GM21529 (cell line): ENCODE data around the gene EXOC4.
"Not testable (repeated sequence)": the region's sequence is repeated elsewhere in the genome, so short reads cannot be mapped to it uniquely, and the experiment has no call there.

ENCODE experiments used
- ATAC-seq: cut with Tn5 transposase; IDR thresholded peaks from one replicate; pipeline ENCODE4 v1.9.1; 2021; ENCODE audit not compliant: unreplicated experiment

The EXOC4 gene

DNA sequence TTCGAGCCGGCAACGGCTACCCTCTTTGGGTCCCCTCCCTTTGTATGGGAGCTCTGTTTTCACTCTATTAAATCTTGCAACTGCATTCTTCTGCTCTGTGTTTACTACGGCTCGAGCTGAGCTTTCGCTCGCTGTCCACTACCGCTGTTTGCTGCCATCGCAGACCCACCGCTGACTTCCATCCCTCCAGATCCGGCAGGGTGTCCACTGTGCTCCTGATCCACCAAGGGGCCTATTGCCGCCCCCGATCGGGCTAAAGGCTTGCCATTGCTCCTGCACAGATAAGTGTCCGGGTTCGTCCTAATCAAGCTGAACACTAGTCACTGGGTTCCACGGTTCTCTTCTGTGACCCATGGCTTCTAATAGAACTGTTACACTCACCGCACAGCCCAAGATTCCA lies 653.7 kb downstream of the EXOC4 start:
- ATAC-seq = not testable (repeated sequence)

GRCh38 chr7:133910761-133911160 lies 657.9 kb downstream of the EXOC4 start:
- no peak for ATAC-seq

DNA sequence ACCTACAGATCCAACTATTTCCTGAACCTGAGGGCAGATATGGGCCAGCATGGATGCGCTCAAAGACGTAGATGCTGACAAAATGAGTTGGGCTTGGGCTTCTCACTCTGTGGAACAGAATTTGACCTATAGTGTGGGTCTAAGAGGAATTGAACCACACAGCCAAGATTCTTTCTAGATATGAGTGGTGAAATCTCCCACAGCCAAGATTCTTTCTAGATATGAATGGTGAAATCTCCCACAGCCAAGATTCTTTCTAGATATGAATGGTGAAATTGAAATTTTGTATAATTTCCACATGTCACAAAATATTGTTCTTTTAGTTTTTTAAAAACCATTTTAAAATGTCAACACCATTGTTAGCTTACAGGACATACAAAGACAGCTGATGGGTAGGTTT lies 658.8 kb downstream of the EXOC4 start:
- peak; percentile 68 for ATAC-seq

DNA sequence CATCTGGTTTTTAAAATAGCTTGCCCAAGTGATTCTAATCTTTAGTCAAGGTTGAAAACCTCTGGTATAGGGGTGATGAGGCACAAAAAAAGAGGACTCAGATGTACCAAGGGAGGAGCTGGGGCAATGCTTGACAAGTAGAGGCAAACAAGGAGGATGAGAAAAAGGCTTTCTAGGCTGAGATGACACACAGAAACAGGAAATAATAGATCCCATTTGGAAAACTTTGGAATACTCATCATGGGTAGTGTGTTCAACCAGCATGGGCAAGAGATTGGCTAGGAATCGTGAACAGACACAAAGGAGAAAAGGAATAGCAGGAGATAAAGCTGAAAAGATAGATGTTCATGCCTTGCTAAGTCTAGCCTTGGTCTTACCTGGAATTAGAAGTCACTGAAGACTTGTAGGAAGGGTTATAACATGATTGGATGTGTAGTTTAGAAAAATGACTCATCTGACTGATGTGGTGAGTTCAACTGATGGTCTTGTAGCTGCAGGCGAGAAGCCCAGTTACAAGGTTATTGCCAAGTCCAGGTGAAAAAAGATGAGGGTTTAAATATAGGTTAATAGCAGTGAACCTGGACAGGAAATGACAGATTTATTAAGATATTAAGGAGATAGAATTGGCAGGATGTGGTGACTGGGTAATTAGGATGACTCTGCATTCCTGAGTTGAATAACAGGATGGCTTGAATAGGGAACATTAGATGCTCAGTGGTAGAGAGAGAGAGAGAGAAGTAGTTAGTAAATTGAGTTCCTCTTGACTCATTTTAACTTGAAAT lies 660.2 kb downstream of the EXOC4 start:
- no peak for ATAC-seq

GRCh38 chr7:133916621-133917020 lies 663.7 kb downstream of the EXOC4 start:
- ATAC-seq = no peak

DNA sequence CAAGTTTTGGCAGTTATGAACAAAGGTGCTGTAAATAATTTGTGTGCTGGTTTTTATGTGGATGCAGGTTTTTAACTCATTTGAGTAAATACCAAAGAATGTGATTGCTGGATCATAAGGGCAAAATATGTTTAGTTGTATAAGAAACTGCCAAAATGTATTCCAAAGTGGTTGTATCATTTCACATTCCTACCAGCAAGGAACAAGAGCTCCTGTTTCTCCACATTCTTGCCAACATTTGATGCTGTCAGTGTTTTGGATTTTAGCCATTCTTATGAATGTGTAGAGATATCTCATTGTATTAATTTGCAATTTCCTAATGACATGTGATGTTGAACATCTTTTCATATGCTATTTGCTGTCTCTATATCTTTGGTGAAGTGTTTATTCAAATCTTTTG lies 666.9 kb downstream of the EXOC4 start:
- ATAC-seq = no peak

DNA sequence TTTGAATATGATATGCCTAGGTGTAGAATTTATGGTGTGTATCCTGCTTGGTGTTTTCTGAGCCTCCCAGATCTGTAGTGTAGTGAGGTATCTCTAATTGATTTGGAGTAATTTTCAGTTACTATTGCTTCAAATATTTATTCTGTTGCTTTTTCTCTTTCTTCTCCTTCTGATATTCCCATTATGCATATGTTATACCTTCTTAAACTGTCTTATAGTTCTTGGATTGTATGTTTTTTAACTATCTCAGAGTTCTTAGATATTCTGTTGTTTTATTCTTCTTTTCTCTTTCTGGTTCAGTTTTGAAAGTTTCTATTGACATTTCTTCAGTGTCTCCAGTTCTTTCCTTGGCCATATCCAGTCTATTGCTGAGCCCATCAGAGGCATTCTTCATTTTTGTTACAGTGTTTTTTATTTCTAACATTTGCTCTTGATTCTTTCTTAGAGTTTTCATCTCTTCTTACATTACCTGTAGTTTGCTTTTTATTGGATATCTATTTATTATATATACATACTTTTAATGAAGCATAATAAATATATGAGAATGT lies 668.8 kb downstream of the EXOC4 start:
- no peak for ATAC-seq

- ATAC-seq = no peak
Measured at GRCh38 chr7:133923974-133924373, 671.1 kb downstream of the EXOC4 start.

GRCh38 chr7:133931053-133931452 lies 678.2 kb downstream of the EXOC4 start:
- ATAC-seq = no peak

GRCh38 chr7:133932591-133932990 lies 679.7 kb downstream of the EXOC4 start:
- ATAC-seq = no peak

- ATAC-seq = no peak
Measured at GRCh38 chr7:133934262-133934976, 681.5 kb downstream of the EXOC4 start.

GRCh38 chr7:133934977-133935330 lies 682.1 kb downstream of the EXOC4 start:
- ATAC-seq = no peak

DNA sequence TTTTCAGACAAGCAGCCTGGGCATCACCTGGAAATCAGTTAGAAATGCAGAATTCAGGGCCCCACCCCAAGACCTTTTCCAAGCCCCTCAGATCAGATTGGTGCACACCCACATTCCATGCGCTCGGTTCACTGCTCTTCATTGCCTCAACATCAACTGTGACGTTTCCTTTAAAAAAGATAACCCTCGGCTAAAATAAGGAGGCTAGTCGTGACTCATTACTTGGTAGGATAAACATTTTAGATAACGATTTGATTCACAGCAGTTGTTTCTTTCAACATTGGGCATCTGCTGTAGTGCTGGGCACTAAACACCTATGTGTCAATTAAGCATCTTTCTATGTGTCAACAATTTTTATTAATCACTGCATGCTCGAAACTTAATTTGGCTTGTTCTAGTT lies 683.2 kb downstream of the EXOC4 start:
- no peak for ATAC-seq

DNA sequence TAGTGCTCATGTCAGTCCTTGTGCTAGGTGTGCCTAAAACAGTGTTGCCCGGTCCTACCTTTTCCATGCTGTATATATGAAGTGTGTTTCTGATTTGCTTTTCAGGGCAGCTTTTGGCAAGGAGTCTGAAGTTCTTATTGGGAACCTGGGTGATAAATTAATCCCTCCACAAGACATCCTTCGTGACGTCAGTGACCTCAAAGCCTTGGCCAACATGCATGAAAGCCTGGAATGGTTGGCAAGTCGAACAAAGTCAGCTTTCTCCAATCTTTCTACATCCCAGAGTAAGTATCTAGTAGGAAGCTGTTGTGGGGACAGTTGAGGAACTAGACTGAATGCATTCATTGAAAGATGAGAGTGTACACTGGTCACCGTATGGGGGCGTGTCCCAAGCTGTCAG lies 684.9 kb downstream of the EXOC4 start:
- ATAC-seq = no peak

GRCh38 chr7:133940368-133940767 lies 687.5 kb downstream of the EXOC4 start:
- ATAC-seq = no peak

GRCh38 chr7:133941496-133941895 lies 688.6 kb downstream of the EXOC4 start:
- ATAC-seq = no peak

GRCh38 chr7:133945497-133945896 lies 692.6 kb downstream of the EXOC4 start:
- no peak for ATAC-seq

DNA sequence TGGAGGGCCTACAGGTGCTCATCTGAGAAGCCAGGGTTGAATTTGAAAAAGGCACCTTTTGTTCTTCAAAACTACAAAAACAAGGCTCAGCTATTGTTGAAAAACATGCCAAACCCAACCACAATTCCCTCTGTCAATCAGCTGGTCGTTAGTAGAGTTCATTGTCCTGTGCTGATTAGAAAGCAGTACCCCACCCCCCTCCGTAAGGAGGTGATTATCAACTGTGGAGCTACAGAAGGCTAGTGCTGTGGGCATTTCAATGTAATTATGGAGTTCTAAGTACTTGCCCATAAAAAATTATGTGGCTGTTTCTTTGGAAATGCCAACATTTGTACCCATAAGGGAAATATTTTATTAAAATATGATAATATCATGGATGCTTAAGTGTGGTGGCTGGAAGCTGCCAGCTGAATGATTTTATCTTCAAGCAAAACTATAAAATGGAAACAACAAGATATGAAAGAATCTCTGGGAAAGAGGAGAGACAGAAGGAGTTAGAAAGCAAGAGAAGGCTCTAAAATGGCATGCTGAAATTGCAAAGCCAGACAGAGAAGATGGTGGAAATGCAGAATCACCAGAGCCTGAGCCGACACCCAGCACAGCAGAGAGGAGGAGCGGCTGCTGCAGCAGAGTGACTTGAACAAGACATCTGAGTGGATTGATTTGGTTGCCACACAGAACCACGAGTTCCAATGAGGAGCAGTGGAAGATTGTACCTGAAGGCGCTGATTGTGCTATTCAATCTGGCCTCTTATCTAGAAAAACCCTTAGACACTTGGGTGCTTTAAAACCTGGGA lies 694.8 kb downstream of the EXOC4 start:
- ATAC-seq = no peak

- no peak for ATAC-seq
Measured at GRCh38 chr7:133948588-133948987, 695.7 kb downstream of the EXOC4 start.

DNA sequence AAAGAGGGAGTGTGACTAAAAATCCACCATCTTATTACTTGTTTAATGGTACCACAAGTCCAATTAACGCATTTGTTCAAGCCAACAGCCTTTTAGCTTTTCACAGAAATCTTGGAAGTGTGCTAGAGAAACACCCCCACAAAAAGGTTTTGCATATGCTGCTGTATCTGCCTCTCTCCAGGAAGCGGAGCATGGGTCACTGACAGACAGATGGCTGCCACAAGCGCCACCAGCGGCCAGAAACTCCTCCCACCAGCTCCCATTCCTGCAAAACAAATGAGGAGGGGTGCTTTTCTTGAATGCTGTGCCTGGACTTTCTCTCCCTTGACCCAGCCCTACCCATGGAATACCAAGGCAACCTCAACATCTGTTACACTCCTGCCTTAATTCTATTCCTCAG lies 698.0 kb downstream of the EXOC4 start:
- no peak for ATAC-seq

DNA sequence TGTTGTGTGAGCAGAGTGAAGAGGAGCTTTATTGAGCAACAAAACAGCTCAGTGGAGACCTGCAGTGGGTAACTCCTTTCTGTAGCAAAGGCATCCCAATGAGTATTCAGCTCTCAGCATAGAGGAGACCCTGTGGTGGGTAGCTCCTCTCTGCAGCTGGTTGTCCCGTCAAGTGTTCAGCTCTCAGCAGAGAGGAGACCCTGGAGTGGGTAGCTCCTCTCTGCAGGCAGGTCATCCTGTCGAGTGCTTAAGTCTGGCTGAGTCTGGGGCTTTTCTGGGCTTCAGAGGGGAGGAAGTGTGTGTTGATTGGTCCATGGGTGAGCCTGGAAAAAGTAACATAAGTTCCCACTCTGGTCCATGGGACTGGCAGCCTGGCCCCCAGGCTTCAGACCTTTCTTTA lies 702.3 kb downstream of the EXOC4 start:
- no peak for ATAC-seq

DNA sequence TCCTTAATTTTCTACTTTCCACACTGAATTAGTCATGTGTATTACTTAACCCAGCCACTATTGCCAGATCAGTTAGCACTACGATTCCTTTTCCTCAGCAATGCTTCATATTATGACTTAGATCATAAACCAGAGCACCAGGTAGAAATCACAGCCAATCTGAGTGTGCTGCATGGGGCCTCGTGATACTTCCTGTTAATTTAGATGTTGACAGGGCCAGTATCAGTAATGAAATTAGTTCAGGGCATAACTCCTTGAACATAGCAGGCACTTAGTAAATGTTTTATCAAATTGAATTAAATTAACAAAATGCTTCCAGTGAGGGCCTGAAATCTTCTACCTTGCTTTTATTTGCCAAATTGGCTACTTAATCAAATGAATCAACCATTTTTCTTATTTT lies 705.0 kb downstream of the EXOC4 start:
- ATAC-seq = no peak
